GM12878 (cell line): ENCODE results near the gene CWC27. TPM values are rescaled to one million over a fixed set of nuclear protein-coding genes. Genes with fewer than 3 reads are reported as not detected.
A peak's percentile ranks its signal among the peaks of the same experiment; 100 is the strongest.

Source experiments
- BCL11A ChIP-seq: IDR thresholded peaks from 2 replicates; pipeline ENCODE4 v1.6.1; 2011; ENCODE audit warnings: low read depth, low read length
- BMI1 ChIP-seq: fragments of 450-650 bp; IDR thresholded peaks from 2 replicates; pipeline ENCODE4 v1.6.1; 2016; ENCODE audit warnings: mild to moderate bottlenecking, moderate library complexity, borderline replicate concordance
- ETV6 ChIP-seq, 2 experiments: fragments of 450-650 bp in 1 of 2; IDR thresholded peaks in 1 of 2; conservative IDR thresholded peaks in 1 of 2; 2 replicates each; pipeline ENCODE4 v1.6.1; 2014; ENCODE audit warnings: antibody characterized with exemption in 1 of 2, borderline replicate concordance in 1 of 2, low read depth in 1 of 2, mild to moderate bottlenecking in 1 of 2, moderate library complexity in 1 of 2
- FOXM1 ChIP-seq: IDR thresholded peaks from 2 replicates; pipeline ENCODE4 v1.6.1; 2012; ENCODE audit warnings: low read depth, mild to moderate bottlenecking, inconsistent platforms, low read length, moderate library complexity
- KLF5 ChIP-seq: fragments of 450-650 bp; IDR thresholded peaks from 2 replicates; pipeline ENCODE4 v1.6.1; 2014; ENCODE audit warnings: mild to moderate bottlenecking; ENCODE audit not compliant: partially characterized antibody
- LARP7 ChIP-seq: fragments of 450-650 bp; IDR thresholded peaks from 2 replicates; pipeline ENCODE4 v1.6.1; 2017; ENCODE audit warnings: mild to moderate bottlenecking
- MEF2B ChIP-seq: fragments of 450-650 bp; IDR thresholded peaks from 2 replicates; pipeline ENCODE4 v1.6.1; 2018; ENCODE audit warnings: mild to moderate bottlenecking, moderate library complexity; ENCODE audit not compliant: partially characterized antibody, poor library complexity, severe bottlenecking
- PAX5 ChIP-seq: IDR thresholded peaks from 2 replicates; pipeline ENCODE4 v1.6.1; 2011; ENCODE audit warnings: low read depth, low read length, borderline replicate concordance
- SMAD5 ChIP-seq: IDR thresholded peaks from 2 replicates; pipeline ENCODE4 v1.6.1; 2016; ENCODE audit warnings: antibody characterized with exemption, low read depth
- SUZ12 ChIP-seq: fragments of 200-600 bp; sonication (generic); IDR thresholded peaks from one replicate; pipeline ENCODE4 v1.6.1; 2018; ENCODE audit warnings: antibody characterized with exemption, mild to moderate bottlenecking; ENCODE audit not compliant: unreplicated experiment
- YBX1 ChIP-seq: fragments of 450-650 bp; IDR thresholded peaks from 2 replicates; pipeline ENCODE4 v1.6.1; 2016; ENCODE audit warnings: antibody characterized with exemption
- YY1 ChIP-seq: IDR thresholded peaks from 2 replicates; pipeline ENCODE4 v1.6.1; 2011; ENCODE audit warnings: low read depth, mild to moderate bottlenecking, low read length
- ZBED1 ChIP-seq: IDR thresholded peaks from 2 replicates; pipeline ENCODE4 v1.6.1; 2016; ENCODE audit warnings: borderline replicate concordance
- ZZZ3 ChIP-seq: IDR thresholded peaks from 2 replicates; pipeline ENCODE4 v1.6.1; 2011; ENCODE audit warnings: low read depth; ENCODE audit not compliant: control insufficient read depth, insufficient read length
- polyA plus RNA-seq, 11 experiments: library from polyadenylated mRNA; depleted of rRNA in 4 of 11; unstranded in 6 of 11; stranded (reverse) in 5 of 11; fragments of >200 nt; fragmentation: Nextera tagmentation in 4 of 11; fragmentation: Illumina TruSeq in 1 of 11; extraction: Ambion mirVana in 4 of 11; extraction: Trizol in 1 of 11; gene quantifications; 1 replicate in 1 of 11; 2 replicates in 10 of 11; pipeline versions ENCODE4 v1.2.1 to v1.2.3, GENCODE V29; 2011 to 2016; ENCODE audit warnings: inconsistent platforms in 2 of 11, missing spikeins in 2 of 11, low read depth in 1 of 11
- total RNA-seq, 4 experiments: library from RNA; depleted of rRNA in 3 of 4; stranded (reverse); fragments of >200 nt in 3 of 4; fragmentation: Illumina TruSeq in 1 of 4; extraction: Trizol in 1 of 4; gene quantifications; 2 replicates each; pipeline versions ENCODE4 v1.2.1 to v1.2.3, GENCODE V29; 2013 to 2021
- TF ChIP-seq, protein P1 (sequence below): IDR thresholded peaks from 2 replicates; pipeline ENCODE4 v1.6.1; 2011; ENCODE audit warnings: borderline replicate concordance, low read depth, mild to moderate bottlenecking, moderate library complexity, mixed read lengths, low read length; ENCODE audit not compliant: insufficient read depth; ENCODE audit errors: extremely low read length
- TF ChIP-seq, protein P2 (sequence below): IDR thresholded peaks from 2 replicates; pipeline ENCODE4 v1.6.1; 2012; ENCODE audit warnings: mild to moderate bottlenecking, low read depth, low read length
- TF ChIP-seq, protein P3 (sequence below): fragments of 450-650 bp; conservative IDR thresholded peaks from 2 replicates; pipeline ENCODE4 v1.6.1; 2017; ENCODE audit warnings: mild to moderate bottlenecking, moderate library complexity
- TF ChIP-seq, protein P4 (sequence below): IDR thresholded peaks from 2 replicates; pipeline ENCODE4 v1.6.1; 2011; ENCODE audit warnings: borderline replicate concordance, low read depth, mild to moderate bottlenecking, moderate library complexity, low read length; ENCODE audit not compliant: insufficient read depth, poor library complexity, severe bottlenecking
- TF ChIP-seq, protein P5 (sequence below): fragments of 450-650 bp; IDR thresholded peaks from 2 replicates; pipeline ENCODE4 v1.6.1; 2017; ENCODE audit warnings: borderline replicate concordance

CWC27 gene
- total and polyA plus RNA-seq, 10 of the 15 experiments (the other 5 are each of a cell fraction or from before 2014, with no cell fraction given): 21.7 to 61.9 (median 47.0) TPM

DNA sequence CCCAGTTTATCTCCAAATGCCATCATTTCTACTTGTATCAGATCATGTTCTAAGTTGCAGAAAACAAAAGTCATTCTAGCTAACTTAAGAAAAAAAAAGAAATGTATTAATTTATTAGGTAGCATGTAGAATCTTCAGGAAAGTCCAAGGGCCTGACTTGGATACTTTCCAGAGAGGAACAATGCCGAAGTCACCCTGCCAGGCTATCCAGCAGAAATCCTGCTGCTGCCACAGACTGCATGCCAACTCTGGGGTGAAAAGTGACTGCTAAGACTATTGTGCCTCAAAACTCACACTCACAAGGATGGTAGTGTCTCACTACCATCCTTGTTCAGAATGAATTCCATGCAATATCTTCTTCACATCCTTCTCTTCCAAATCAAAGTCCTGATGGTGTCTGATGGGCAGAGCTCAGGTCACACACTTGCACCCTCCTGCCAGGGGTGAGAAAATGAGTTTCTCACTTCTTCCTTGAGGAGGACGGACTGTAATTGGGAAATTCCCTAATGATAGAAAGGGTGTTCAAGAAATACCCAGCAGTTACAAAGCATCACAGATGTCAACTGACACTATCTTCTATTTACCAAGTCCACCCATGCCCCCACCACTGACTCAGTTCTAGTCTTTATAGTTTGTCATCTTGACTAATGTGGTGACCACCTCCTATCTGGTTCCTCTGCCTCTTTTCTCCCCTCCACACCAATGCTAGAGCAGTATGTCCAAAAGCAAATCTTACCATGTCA is 279.4 kb downstream of the CWC27 start (continued):
- peak; percentile 65; the same call in 1 of the 2 replicates for TF ChIP-seq BCL11A
- TF ChIP-seq FOXM1: peak; percentile 76
- no peak; the same call in 1 of the 2 replicates for TF ChIP-seq SMAD5
- TF ChIP-seq, protein P1, sequence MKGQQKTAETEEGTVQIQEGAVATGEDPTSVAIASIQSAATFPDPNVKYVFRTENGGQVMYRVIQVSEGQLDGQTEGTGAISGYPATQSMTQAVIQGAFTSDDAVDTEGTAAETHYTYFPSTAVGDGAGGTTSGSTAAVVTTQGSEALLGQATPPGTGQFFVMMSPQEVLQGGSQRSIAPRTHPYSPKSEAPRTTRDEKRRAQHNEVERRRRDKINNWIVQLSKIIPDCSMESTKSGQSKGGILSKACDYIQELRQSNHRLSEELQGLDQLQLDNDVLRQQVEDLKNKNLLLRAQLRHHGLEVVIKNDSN: no peak
- TF ChIP-seq, protein P2, sequence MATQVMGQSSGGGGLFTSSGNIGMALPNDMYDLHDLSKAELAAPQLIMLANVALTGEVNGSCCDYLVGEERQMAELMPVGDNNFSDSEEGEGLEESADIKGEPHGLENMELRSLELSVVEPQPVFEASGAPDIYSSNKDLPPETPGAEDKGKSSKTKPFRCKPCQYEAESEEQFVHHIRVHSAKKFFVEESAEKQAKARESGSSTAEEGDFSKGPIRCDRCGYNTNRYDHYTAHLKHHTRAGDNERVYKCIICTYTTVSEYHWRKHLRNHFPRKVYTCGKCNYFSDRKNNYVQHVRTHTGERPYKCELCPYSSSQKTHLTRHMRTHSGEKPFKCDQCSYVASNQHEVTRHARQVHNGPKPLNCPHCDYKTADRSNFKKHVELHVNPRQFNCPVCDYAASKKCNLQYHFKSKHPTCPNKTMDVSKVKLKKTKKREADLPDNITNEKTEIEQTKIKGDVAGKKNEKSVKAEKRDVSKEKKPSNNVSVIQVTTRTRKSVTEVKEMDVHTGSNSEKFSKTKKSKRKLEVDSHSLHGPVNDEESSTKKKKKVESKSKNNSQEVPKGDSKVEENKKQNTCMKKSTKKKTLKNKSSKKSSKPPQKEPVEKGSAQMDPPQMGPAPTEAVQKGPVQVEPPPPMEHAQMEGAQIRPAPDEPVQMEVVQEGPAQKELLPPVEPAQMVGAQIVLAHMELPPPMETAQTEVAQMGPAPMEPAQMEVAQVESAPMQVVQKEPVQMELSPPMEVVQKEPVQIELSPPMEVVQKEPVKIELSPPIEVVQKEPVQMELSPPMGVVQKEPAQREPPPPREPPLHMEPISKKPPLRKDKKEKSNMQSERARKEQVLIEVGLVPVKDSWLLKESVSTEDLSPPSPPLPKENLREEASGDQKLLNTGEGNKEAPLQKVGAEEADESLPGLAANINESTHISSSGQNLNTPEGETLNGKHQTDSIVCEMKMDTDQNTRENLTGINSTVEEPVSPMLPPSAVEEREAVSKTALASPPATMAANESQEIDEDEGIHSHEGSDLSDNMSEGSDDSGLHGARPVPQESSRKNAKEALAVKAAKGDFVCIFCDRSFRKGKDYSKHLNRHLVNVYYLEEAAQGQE: no peak
- TF ChIP-seq SUZ12: no peak
- TF ChIP-seq PAX5: peak; percentile 42; the same call in 1 of the 2 replicates
- no peak for TF ChIP-seq BMI1
- no peak for TF ChIP-seq YBX1
- TF ChIP-seq ZZZ3: no peak
- TF ChIP-seq YY1: no peak
- TF ChIP-seq ETV6 (conservative IDR thresholded peaks at IDR 0.05 in 1 of 2, IDR thresholded peaks at IDR 0.05 in 1 of 2; ENCODE audit: borderline replicate concordance in 1 of 2, low read depth in 1 of 2): peak in 1 of 2 experiments; percentile 33; a peak in 2 of 4 replicates
- TF ChIP-seq, protein P3, sequence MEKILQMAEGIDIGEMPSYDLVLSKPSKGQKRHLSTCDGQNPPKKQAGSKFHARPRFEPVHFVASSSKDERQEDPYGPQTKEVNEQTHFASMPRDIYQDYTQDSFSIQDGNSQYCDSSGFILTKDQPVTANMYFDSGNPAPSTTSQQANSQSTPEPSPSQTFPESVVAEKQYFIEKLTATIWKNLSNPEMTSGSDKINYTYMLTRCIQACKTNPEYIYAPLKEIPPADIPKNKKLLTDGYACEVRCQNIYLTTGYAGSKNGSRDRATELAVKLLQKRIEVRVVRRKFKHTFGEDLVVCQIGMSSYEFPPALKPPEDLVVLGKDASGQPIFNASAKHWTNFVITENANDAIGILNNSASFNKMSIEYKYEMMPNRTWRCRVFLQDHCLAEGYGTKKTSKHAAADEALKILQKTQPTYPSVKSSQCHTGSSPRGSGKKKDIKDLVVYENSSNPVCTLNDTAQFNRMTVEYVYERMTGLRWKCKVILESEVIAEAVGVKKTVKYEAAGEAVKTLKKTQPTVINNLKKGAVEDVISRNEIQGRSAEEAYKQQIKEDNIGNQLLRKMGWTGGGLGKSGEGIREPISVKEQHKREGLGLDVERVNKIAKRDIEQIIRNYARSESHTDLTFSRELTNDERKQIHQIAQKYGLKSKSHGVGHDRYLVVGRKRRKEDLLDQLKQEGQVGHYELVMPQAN: no peak
- no peak for TF ChIP-seq KLF5
- TF ChIP-seq LARP7: no peak
- TF ChIP-seq MEF2B: no peak
- TF ChIP-seq ZBED1: peak; percentile 89; the same call in 1 of the 2 replicates
- TF ChIP-seq, protein P4, sequence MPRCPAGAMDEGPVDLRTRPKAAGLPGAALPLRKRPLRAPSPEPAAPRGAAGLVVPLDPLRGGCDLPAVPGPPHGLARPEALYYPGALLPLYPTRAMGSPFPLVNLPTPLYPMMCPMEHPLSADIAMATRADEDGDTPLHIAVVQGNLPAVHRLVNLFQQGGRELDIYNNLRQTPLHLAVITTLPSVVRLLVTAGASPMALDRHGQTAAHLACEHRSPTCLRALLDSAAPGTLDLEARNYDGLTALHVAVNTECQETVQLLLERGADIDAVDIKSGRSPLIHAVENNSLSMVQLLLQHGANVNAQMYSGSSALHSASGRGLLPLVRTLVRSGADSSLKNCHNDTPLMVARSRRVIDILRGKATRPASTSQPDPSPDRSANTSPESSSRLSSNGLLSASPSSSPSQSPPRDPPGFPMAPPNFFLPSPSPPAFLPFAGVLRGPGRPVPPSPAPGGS: peak; percentile 86
- TF ChIP-seq, protein P5, sequence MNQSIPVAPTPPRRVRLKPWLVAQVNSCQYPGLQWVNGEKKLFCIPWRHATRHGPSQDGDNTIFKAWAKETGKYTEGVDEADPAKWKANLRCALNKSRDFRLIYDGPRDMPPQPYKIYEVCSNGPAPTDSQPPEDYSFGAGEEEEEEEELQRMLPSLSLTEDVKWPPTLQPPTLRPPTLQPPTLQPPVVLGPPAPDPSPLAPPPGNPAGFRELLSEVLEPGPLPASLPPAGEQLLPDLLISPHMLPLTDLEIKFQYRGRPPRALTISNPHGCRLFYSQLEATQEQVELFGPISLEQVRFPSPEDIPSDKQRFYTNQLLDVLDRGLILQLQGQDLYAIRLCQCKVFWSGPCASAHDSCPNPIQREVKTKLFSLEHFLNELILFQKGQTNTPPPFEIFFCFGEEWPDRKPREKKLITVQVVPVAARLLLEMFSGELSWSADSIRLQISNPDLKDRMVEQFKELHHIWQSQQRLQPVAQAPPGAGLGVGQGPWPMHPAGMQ: no peak
